ENCODE results near the gene C10orf105.

C10orf105 gene

GRCh38 chr10:71704816-71705215, 14.8 kb downstream of the C10orf105 start:
- H3K4me1 ChIP-seq (ENCODE audit: insufficient read depth, low read length): no peaks in the 10 kb centered on the region
- no peaks in the 10 kb centered on the region for H3K9me3 ChIP-seq (ENCODE audit: low read length)
- H3K36me3 ChIP-seq (ENCODE audit: insufficient read depth, low read length): no peaks in the 10 kb centered on the region
- H3K4me3 ChIP-seq (ENCODE audit: low read length): no peak overlapping the region
- no peak overlapping the region for H2AFZ ChIP-seq (ENCODE audit: low read depth, low read length)
- peaks cover 8% of the 10 kb centered on the region for H3K27me3 ChIP-seq (ENCODE audit: insufficient read depth, low read length)

DNA sequence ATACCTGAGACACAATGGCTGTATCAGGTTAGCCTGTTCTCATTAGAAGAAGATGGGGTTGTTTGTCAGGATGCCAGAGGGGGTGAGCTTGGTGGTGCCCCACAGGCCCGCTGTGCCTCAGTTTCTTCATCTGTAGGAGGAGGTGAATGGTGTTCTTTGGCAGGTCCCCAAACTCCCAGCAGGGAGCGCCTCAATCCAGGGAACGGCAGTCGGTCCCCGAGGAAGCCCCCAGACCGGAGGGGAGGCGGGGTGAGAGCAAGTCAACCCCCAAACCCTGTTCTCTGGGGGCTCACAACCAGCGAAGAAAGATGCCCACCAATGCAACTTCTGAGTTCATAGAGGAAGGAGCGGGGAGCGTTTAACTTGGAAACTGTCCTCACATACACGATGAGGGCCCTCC, 16.0 kb downstream of the C10orf105 start:
- H3K36me3 ChIP-seq (ENCODE audit: insufficient read depth, low read length): no peaks in the 10 kb centered on the region
- H3K4me1 ChIP-seq (ENCODE audit: insufficient read depth, low read length): no peaks in the 10 kb centered on the region
- no peaks in the 10 kb centered on the region for H3K9me3 ChIP-seq (ENCODE audit: low read length)
- peaks cover 5% of the 10 kb centered on the region for H3K27me3 ChIP-seq (ENCODE audit: insufficient read depth, low read length)
- H2AFZ ChIP-seq (ENCODE audit: low read depth, low read length): no peak overlapping the region
- no peak overlapping the region for H3K4me3 ChIP-seq (ENCODE audit: low read length)

GRCh38 chr10:71701496-71702132, 18.0 kb downstream of the C10orf105 start:
- no peak overlapping the region for H3K4me3 ChIP-seq (ENCODE audit: low read length)
- H3K4me1 ChIP-seq (ENCODE audit: insufficient read depth, low read length): no peaks in the 10 kb centered on the region
- H3K36me3 ChIP-seq (ENCODE audit: insufficient read depth, low read length): no peaks in the 10 kb centered on the region
- H2AFZ ChIP-seq (ENCODE audit: low read depth, low read length): no peak overlapping the region
- H3K9me3 ChIP-seq (ENCODE audit: low read length): no peaks in the 10 kb centered on the region
- H3K27me3 ChIP-seq (ENCODE audit: insufficient read depth, low read length): peaks cover 5% of the 10 kb centered on the region

DNA sequence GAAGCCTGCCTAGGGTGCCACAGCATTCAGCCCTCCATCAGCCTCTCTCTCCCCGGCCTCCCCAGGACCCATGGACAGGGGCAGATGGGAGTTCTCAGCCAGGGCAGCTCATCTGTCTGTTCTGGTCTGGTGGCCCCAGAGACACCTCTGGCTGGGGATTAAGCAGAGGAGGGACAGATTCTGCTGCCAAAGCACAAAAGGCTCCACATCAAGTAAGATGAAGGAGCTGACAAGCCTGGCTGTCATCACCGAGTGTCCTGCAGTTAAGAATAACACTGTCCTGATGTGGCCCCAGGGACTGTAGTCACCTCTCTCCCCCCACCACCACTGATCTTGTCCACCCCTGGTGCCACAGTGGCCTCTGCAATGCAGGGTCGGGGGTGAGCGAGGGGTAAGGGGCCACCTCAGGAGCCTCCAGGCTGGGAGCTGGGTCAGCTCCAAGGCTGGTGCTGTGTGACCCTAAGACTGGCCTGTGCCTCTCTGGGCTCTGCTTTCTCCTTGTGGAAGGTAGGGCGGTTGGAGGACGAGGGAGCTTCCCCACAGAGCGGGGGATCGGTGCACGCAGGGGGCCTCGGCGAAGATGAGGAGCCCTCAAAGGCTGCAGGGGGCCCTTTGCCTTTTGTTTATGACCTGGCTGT, 18.7 kb downstream of the C10orf105 start:
- Histone ChIP-seq H3K36me3 (ENCODE audit: insufficient read depth, low read length) (no peaks in the 10 kb centered on the region), H3K4me1 (ENCODE audit: insufficient read depth, low read length) (no peaks in the 10 kb centered on the region), H2AFZ (ENCODE audit: low read depth, low read length) (no peak overlapping the region), H3K4me3 (ENCODE audit: low read length) (no peak overlapping the region), H3K9me3 (ENCODE audit: low read length) (no peaks in the 10 kb centered on the region), H3K27me3 (ENCODE audit: insufficient read depth, low read length) (peaks cover 5% of the 10 kb centered on the region)

- Histone ChIP-seq H3K27me3 (ENCODE audit: insufficient read depth, low read length) (peaks cover 9% of the 10 kb centered on the region), H3K9me3 (ENCODE audit: low read length) (no peaks in the 10 kb centered on the region), H3K36me3 (ENCODE audit: insufficient read depth, low read length) (no peaks in the 10 kb centered on the region), H3K4me1 (ENCODE audit: insufficient read depth, low read length) (no peaks in the 10 kb centered on the region), H2AFZ (ENCODE audit: low read depth, low read length) (no peak overlapping the region), H3K4me3 (ENCODE audit: low read length) (no peak overlapping the region)
These were observed 20.8 kb downstream of the C10orf105 start for GRCh38 chr10:71698737-71699136.

- Histone ChIP-seq H3K4me3 (ENCODE audit: low read length) (no peak overlapping the region), H3K9me3 (ENCODE audit: low read length) (no peaks in the 10 kb centered on the region), H3K4me1 (ENCODE audit: insufficient read depth, low read length) (no peaks in the 10 kb centered on the region), H2AFZ (ENCODE audit: low read depth, low read length) (no peak overlapping the region), H3K36me3 (ENCODE audit: insufficient read depth, low read length) (no peaks in the 10 kb centered on the region), H3K27me3 (ENCODE audit: insufficient read depth, low read length) (peaks cover 9% of the 10 kb centered on the region)
These were observed 21.5 kb downstream of the C10orf105 start for GRCh38 chr10:71697938-71698709.

- no peaks in the 10 kb centered on the region for H3K4me1 ChIP-seq (ENCODE audit: insufficient read depth, low read length)
- no peaks in the 10 kb centered on the region for H3K36me3 ChIP-seq (ENCODE audit: insufficient read depth, low read length)
- H3K4me3 ChIP-seq (ENCODE audit: low read length): no peak overlapping the region
- no peaks in the 10 kb centered on the region for H3K9me3 ChIP-seq (ENCODE audit: low read length)
- no peak overlapping the region for H2AFZ ChIP-seq (ENCODE audit: low read depth, low read length)
- H3K27me3 ChIP-seq (ENCODE audit: insufficient read depth, low read length): peaks cover 7% of the 10 kb centered on the region
These were observed 22.8 kb downstream of the C10orf105 start for GRCh38 chr10:71696628-71697326.

DNA sequence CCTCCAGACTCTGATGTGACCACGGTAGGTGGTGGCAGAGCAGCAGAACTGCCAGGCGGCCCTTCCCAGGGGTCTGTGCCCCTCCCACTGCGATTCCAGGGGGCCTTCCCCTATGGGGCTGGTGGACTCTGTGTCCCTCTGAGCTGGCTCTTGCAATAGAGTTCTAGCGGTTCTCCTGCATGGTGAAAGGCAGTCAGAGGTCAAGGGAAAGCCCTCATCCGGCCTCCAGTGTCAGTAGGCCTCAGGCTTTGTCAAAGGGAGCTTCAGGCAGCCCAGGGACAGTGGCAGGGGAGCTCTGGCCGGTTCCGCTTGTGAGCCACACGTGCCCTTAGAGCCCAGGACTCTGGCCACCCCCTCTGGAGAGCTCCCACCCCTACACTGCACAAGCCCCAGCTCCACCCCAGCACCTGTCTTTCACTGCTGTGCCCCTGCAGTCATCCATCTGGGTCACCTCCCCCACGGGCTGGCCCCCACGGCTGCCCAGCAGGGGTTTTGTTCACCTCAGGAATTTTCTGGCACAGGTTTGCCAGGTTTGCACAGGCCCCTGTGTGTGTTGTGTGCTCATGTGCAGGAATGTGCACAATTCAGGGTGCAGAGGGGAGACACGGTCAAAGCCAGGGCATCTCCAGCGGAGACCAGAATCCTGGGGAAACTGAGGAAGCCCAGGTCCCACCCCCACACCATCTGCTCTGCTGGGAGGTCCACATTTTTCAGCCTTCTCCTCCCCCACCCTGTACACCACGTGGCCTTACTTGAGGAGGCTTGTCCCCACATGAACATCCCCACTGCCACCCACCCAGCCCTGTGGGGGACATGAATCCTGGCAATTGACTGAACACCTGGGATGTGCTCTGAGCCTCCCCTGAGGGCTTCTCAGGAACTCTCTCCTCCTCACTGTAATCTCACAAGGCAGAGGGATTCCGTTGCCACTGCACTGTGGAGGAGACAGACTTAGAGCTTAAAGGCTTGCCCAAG, 23.8 kb downstream of the C10orf105 start:
- no peaks in the 10 kb centered on the region for H3K9me3 ChIP-seq (ENCODE audit: low read length)
- H3K27me3 ChIP-seq (ENCODE audit: insufficient read depth, low read length): peaks cover 5% of the 10 kb centered on the region
- H2AFZ ChIP-seq (ENCODE audit: low read depth, low read length): no peak overlapping the region
- H3K4me1 ChIP-seq (ENCODE audit: insufficient read depth, low read length): no peaks in the 10 kb centered on the region
- no peaks in the 10 kb centered on the region for H3K36me3 ChIP-seq (ENCODE audit: insufficient read depth, low read length)
- H3K4me3 ChIP-seq (ENCODE audit: low read length): no peak overlapping the region

- H3K4me3 ChIP-seq (ENCODE audit: low read length): no peak overlapping the region
- H2AFZ ChIP-seq (ENCODE audit: low read depth, low read length): no peak overlapping the region
- H3K36me3 ChIP-seq (ENCODE audit: insufficient read depth, low read length): no peaks in the 10 kb centered on the region
- no peaks in the 10 kb centered on the region for H3K9me3 ChIP-seq (ENCODE audit: low read length)
- peaks cover 4% of the 10 kb centered on the region for H3K27me3 ChIP-seq (ENCODE audit: insufficient read depth, low read length)
- H3K4me1 ChIP-seq (ENCODE audit: insufficient read depth, low read length): no peaks in the 10 kb centered on the region
These were observed 25.0 kb downstream of the C10orf105 start for GRCh38 chr10:71694567-71694968.

- Histone ChIP-seq H2AFZ (ENCODE audit: low read depth, low read length) (no peak overlapping the region), H3K4me3 (ENCODE audit: low read length) (no peak overlapping the region), H3K36me3 (ENCODE audit: insufficient read depth, low read length) (no peaks in the 10 kb centered on the region), H3K4me1 (ENCODE audit: insufficient read depth, low read length) (no peaks in the 10 kb centered on the region), H3K27me3 (ENCODE audit: insufficient read depth, low read length) (peaks cover 4% of the 10 kb centered on the region), H3K9me3 (ENCODE audit: low read length) (no peaks in the 10 kb centered on the region)
These were observed 25.5 kb downstream of the C10orf105 start for GRCh38 chr10:71694039-71694501.

GRCh38 chr10:71693377-71693776, 26.2 kb downstream of the C10orf105 start:
- Histone ChIP-seq H3K4me3 (ENCODE audit: low read length) (no peak overlapping the region), H3K27me3 (ENCODE audit: insufficient read depth, low read length) (peaks cover 4% of the 10 kb centered on the region), H2AFZ (ENCODE audit: low read depth, low read length) (no peak overlapping the region), H3K4me1 (ENCODE audit: insufficient read depth, low read length) (no peaks in the 10 kb centered on the region), H3K9me3 (ENCODE audit: low read length) (no peaks in the 10 kb centered on the region), H3K36me3 (ENCODE audit: insufficient read depth, low read length) (no peaks in the 10 kb centered on the region)

GRCh38 chr10:71692598-71693306, 26.8 kb downstream of the C10orf105 start:
- no peaks in the 10 kb centered on the region for H3K9me3 ChIP-seq (ENCODE audit: low read length)
- no peak overlapping the region for H2AFZ ChIP-seq (ENCODE audit: low read depth, low read length)
- H3K36me3 ChIP-seq (ENCODE audit: insufficient read depth, low read length): no peaks in the 10 kb centered on the region
- H3K4me3 ChIP-seq (ENCODE audit: low read length): no peak overlapping the region
- H3K4me1 ChIP-seq (ENCODE audit: insufficient read depth, low read length): no peaks in the 10 kb centered on the region
- peaks cover 4% of the 10 kb centered on the region for H3K27me3 ChIP-seq (ENCODE audit: insufficient read depth, low read length)

Data from neuron (in vitro differentiated cells).